ENCODE data around the gene PAX5.
"Not testable (repeated sequence)": the region's sequence is repeated elsewhere in the genome, so short reads cannot be mapped to it uniquely, and the experiment has no call there.

PAX5 gene

DNA sequence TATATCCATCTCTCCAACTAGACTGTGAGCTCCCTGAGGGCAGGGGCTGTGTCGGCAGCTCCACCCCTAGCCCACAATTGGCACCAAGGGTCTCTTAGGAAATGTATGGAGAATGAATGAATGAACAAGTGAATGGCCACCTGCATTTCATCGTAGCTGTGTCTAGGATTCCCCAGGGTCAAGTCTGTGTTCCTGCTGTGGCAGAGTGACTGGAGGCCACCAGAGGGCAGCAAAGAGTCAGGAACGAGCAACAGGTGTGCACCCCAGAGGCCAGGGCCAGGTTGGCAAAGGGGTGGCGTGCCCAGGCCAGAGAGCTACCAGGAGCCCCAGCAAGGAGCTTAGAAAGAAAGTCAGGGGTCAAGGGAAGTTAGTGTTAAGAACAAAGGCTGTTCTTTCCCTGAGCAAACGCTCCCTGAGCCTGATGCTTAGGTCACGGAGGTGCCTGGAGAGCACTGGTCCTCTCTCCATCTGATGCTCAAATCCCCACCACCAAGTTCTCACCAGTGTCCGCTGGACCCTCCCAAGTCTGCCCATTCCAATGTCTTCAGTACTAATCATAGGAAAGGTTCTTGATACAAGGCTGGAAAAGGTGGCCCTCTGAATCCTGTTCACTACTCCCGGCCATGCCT lies 160.7 kb downstream of the PAX5 start:
- Histone ChIP-seq H3K4me1 (ENCODE audit: control insufficient read depth, insufficient read depth, low read length, poor library complexity, severe bottlenecking) (no peaks in the 10 kb centered on the region), H3K36me3 (ENCODE audit: control insufficient read depth, insufficient read depth, low read length) (no peaks in the 10 kb centered on the region), H3K9me3 (ENCODE audit: control insufficient read depth, low read length) (no peaks in the 10 kb centered on the region), H3K27me3 (replicated peaks; ENCODE audit: control insufficient read depth, insufficient read depth, low read length, poor library complexity, severe bottlenecking) (no peaks in the 10 kb centered on the region), H3K4me3 (ENCODE audit: insufficient read depth, low read depth, low read length, poor library complexity, severe bottlenecking) (no peak overlapping the region), H3K27ac (ENCODE audit: insufficient read depth, low read length, poor library complexity, severe bottlenecking) (no peak overlapping the region)
- peak; percentile 25 to 56 (median 30) for DNase-seq

DNA sequence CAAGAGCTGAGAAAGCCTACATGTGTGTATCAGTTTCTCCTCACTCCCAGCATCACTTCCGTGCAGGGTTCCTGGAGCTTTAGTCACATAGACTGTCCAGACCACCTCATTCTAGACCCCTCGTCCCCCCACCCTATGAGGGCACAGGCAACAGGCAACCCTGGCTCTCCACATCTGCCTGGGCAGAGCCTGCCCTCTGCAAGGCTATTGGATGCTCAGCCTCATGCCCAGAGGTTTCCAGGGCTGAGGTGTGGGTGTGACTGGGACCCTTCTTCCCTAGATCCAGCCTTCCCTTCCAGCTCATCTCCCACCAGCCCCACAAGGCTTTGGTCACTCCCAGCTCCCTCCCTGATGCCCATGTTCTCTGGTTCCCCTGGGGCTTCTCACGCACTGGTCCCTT lies 161.4 kb downstream of the PAX5 start:
- no peaks in the 10 kb centered on the region for H3K36me3 ChIP-seq (ENCODE audit: control insufficient read depth, insufficient read depth, low read length)
- no peak for DNase-seq
- no peak overlapping the region for H3K4me3 ChIP-seq (ENCODE audit: insufficient read depth, low read depth, low read length, poor library complexity, severe bottlenecking)
- H3K9me3 ChIP-seq (ENCODE audit: control insufficient read depth, low read length): no peaks in the 10 kb centered on the region
- H3K27me3 ChIP-seq (replicated peaks; ENCODE audit: control insufficient read depth, insufficient read depth, low read length, poor library complexity, severe bottlenecking): no peaks in the 10 kb centered on the region
- no peak overlapping the region for H3K27ac ChIP-seq (ENCODE audit: insufficient read depth, low read length, poor library complexity, severe bottlenecking)
- H3K4me1 ChIP-seq (ENCODE audit: control insufficient read depth, insufficient read depth, low read length, poor library complexity, severe bottlenecking): no peaks in the 10 kb centered on the region

DNA sequence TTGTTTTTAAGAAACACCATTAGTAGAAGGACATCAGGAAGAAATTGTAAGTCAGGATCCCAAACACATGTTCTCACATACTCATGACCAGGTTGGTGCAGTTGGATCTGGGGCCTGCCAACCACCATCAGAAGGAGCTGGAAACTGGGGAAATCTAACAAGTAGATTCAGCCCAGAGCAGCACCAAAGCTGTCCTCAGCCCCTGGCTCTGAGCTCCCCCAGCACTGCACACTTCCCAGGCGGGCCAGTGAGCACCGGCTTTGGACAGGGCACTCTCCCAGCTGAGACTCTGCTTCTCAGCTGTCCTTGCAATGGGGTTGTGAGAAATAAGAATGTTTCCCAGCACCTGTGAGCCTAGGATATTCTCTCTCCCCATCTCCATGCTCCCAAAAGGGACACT lies 162.5 kb downstream of the PAX5 start:
- Histone ChIP-seq H3K27me3 (replicated peaks; ENCODE audit: control insufficient read depth, insufficient read depth, low read length, poor library complexity, severe bottlenecking) (no peaks in the 10 kb centered on the region), H3K9me3 (ENCODE audit: control insufficient read depth, low read length) (no peaks in the 10 kb centered on the region), H3K27ac (ENCODE audit: insufficient read depth, low read length, poor library complexity, severe bottlenecking) (no peak overlapping the region), H3K36me3 (ENCODE audit: control insufficient read depth, insufficient read depth, low read length) (no peaks in the 10 kb centered on the region), H3K4me3 (ENCODE audit: insufficient read depth, low read depth, low read length, poor library complexity, severe bottlenecking) (no peak overlapping the region), H3K4me1 (ENCODE audit: control insufficient read depth, insufficient read depth, low read length, poor library complexity, severe bottlenecking) (no peaks in the 10 kb centered on the region)
- no peak for DNase-seq

DNA sequence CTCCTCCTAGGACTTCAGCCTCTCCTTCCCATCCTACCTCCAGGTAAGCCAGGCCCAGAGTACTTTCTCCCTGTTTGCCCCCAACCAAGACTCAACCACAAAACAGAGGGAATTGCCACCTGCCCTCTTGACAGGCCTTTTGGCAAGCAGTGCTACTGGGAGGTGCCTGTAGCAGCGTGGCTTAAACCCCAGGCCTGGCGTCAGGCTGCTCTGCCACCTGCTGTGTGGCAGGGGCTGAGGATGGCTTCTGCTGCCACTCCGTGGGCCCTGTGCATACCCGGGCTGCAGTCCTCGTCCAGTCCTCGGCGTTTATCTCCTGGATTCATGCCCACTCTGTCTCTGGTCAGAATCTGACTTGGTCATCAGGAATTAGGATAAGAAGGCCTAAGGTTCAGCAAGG lies 163.1 kb downstream of the PAX5 start:
- Histone ChIP-seq H3K36me3 (ENCODE audit: control insufficient read depth, insufficient read depth, low read length) (no peaks in the 10 kb centered on the region), H3K27me3 (replicated peaks; ENCODE audit: control insufficient read depth, insufficient read depth, low read length, poor library complexity, severe bottlenecking) (no peaks in the 10 kb centered on the region), H3K27ac (ENCODE audit: insufficient read depth, low read length, poor library complexity, severe bottlenecking) (no peak overlapping the region), H3K4me1 (ENCODE audit: control insufficient read depth, insufficient read depth, low read length, poor library complexity, severe bottlenecking) (no peaks in the 10 kb centered on the region), H3K4me3 (ENCODE audit: insufficient read depth, low read depth, low read length, poor library complexity, severe bottlenecking) (no peak overlapping the region), H3K9me3 (ENCODE audit: control insufficient read depth, low read length) (no peaks in the 10 kb centered on the region)
- no peak for DNase-seq

DNA sequence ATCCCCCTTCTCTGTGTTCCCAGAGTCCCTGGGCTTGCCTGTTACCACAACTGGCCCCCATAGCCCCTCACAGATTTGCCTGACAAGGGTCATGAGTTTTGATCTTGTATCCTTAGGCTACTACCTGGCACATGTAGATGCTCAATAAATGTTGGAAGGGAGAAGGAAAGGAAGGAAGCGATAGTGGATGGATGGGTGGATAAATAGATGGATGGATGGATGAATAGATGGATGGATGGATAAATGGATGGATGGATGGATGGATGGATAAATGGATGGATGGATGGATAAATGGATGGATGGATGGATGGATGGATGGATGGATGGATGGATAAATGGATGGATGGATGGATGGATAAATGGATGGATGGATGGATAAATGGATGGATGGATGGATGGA lies 164.5 kb downstream of the PAX5 start:
- H3K27me3 ChIP-seq (replicated peaks; ENCODE audit: control insufficient read depth, insufficient read depth, low read length, poor library complexity, severe bottlenecking); H3K36me3 ChIP-seq (ENCODE audit: control insufficient read depth, insufficient read depth, low read length); DNase-seq; H3K9me3 ChIP-seq (ENCODE audit: control insufficient read depth, low read length); H3K27ac ChIP-seq (ENCODE audit: insufficient read depth, low read length, poor library complexity, severe bottlenecking); H3K4me1 ChIP-seq (ENCODE audit: control insufficient read depth, insufficient read depth, low read length, poor library complexity, severe bottlenecking); H3K4me3 ChIP-seq (ENCODE audit: insufficient read depth, low read depth, low read length, poor library complexity, severe bottlenecking): not testable (repeated sequence)

DNA sequence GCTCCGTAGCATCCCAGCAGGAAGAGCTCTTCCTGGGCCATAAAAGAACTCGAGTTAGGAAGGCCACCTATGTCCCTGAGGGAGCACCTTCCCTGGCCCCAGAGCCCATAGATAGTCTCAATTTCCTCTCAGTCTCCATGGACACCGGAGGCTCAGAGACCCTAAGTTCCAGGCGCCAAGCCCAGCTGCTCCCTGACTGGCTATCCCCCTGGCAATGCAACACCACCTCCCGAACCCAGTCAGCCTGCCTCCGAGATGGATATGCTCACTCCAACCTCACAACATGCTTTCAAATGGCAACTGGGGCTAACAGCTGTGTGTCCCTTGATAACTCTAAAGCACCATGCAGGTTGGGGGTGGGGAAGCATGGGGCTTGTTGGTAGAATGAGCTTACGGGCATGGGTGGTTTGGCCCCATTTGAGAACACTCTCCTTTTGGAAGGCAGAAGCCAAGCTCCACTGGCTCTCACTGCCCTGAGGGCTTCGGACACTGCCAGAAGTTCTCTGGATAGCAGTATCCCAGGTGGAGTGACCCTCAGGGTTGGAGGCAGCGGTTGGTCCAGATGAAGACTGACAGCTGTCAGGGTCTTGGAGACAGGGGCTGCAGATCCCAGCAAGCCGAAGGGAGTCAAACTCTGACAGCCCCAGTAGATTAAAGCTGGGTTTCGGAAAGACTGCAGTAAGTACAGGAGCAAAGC lies 165.3 kb downstream of the PAX5 start:
- no peak overlapping the region for H3K4me3 ChIP-seq (ENCODE audit: insufficient read depth, low read depth, low read length, poor library complexity, severe bottlenecking)
- H3K27ac ChIP-seq (ENCODE audit: insufficient read depth, low read length, poor library complexity, severe bottlenecking): no peak overlapping the region
- H3K36me3 ChIP-seq (ENCODE audit: control insufficient read depth, insufficient read depth, low read length): no peaks in the 10 kb centered on the region
- H3K4me1 ChIP-seq (ENCODE audit: control insufficient read depth, insufficient read depth, low read length, poor library complexity, severe bottlenecking): no peaks in the 10 kb centered on the region
- H3K9me3 ChIP-seq (ENCODE audit: control insufficient read depth, low read length): no peaks in the 10 kb centered on the region
- H3K27me3 ChIP-seq (replicated peaks; ENCODE audit: control insufficient read depth, insufficient read depth, low read length, poor library complexity, severe bottlenecking): no peaks in the 10 kb centered on the region
- DNase-seq: no peak

DNA sequence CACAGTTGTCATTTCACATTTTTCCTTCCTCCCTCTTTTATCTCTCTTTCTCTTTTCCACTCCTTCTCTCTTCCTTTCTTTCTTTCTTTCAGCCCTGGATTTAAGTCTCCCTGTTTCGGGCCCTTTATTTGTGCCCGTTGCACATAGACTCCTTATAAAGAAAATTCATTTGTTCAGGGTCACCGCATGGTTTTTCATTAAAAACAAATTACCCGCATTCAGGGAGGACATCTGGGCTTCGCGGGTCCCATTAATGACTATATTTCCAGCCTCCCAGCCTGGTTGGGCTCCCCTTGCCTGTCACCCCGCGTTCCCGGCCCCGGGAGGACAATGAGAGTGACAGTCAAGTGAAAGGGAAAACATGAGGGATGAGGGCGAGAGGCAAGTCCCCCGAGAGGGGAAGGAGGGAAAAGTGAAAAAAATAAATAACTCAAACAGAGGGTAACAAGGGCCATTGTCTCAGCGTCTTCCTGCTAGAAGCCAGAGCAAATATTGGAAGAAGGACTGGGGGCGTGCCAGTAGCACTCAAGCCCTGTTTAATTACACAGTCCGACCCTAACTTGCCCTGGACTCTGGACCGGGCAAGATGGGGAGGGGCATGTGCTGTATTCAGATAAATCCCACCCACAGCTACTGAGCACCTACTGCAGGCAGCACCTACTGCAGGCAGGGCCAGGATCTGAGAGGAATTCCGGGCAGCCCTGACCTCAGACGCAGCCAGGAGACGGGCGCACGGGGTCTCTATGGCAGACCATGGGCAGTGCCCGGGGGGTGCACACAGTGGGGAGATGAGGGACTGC lies 166.2 kb downstream of the PAX5 start:
- Histone ChIP-seq H3K9me3 (ENCODE audit: control insufficient read depth, low read length) (no peaks in the 10 kb centered on the region), H3K27ac (ENCODE audit: insufficient read depth, low read length, poor library complexity, severe bottlenecking) (no peak overlapping the region), H3K27me3 (replicated peaks; ENCODE audit: control insufficient read depth, insufficient read depth, low read length, poor library complexity, severe bottlenecking) (no peaks in the 10 kb centered on the region), H3K4me1 (ENCODE audit: control insufficient read depth, insufficient read depth, low read length, poor library complexity, severe bottlenecking) (no peaks in the 10 kb centered on the region), H3K4me3 (ENCODE audit: insufficient read depth, low read depth, low read length, poor library complexity, severe bottlenecking) (no peak overlapping the region), H3K36me3 (ENCODE audit: control insufficient read depth, insufficient read depth, low read length) (no peaks in the 10 kb centered on the region)
- no peak for DNase-seq

DNA sequence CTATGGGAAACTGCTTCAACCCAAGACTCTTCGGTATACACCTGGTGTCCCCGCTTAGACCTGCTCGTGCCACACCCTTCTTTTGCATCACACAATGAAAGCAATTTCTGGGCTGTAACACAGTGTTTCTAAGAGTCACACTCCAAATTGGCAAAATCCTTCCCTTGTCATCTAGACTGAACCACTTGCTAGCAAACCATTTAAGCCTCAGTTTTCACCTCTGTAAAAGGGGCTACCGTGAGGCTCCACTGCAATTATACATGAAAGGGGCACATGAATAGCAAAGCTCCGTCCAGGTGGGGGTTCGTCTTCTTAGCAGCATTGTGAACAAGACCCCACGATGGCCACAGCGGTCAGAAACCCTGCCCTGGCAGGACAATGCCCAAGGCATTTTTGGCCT lies 166.8 kb downstream of the PAX5 start:
- no peak for DNase-seq
- H3K27me3 ChIP-seq (replicated peaks; ENCODE audit: control insufficient read depth, insufficient read depth, low read length, poor library complexity, severe bottlenecking): no peaks in the 10 kb centered on the region
- H3K36me3 ChIP-seq (ENCODE audit: control insufficient read depth, insufficient read depth, low read length): no peaks in the 10 kb centered on the region
- no peaks in the 10 kb centered on the region for H3K9me3 ChIP-seq (ENCODE audit: control insufficient read depth, low read length)
- no peaks in the 10 kb centered on the region for H3K4me1 ChIP-seq (ENCODE audit: control insufficient read depth, insufficient read depth, low read length, poor library complexity, severe bottlenecking)
- H3K4me3 ChIP-seq (ENCODE audit: insufficient read depth, low read depth, low read length, poor library complexity, severe bottlenecking): no peak overlapping the region
- H3K27ac ChIP-seq (ENCODE audit: insufficient read depth, low read length, poor library complexity, severe bottlenecking): no peak overlapping the region

DNA sequence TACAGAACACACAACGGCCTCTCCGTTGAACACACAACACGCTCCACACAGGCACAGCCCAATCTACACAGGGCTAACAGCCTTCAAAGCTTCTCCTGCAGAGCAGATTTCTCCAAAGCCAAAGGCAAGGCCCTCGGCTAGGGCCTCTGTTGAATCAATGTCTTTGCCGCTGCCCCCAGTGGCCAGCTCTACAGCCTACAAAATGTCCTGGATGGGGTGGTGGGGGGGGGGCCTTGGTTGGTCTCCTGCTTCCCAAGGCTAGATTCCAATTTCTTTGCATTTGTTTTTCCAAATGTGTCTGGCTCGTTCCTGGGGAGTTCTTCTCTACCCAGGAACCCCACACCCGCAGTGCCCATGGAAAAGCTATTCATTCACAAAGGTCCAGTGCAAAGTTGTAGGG lies 167.2 kb downstream of the PAX5 start:
- Histone ChIP-seq H3K9me3 (ENCODE audit: control insufficient read depth, low read length) (no peaks in the 10 kb centered on the region), H3K36me3 (ENCODE audit: control insufficient read depth, insufficient read depth, low read length) (no peaks in the 10 kb centered on the region), H3K27me3 (replicated peaks; ENCODE audit: control insufficient read depth, insufficient read depth, low read length, poor library complexity, severe bottlenecking) (no peaks in the 10 kb centered on the region), H3K27ac (ENCODE audit: insufficient read depth, low read length, poor library complexity, severe bottlenecking) (no peak overlapping the region), H3K4me3 (ENCODE audit: insufficient read depth, low read depth, low read length, poor library complexity, severe bottlenecking) (no peak overlapping the region), H3K4me1 (ENCODE audit: control insufficient read depth, insufficient read depth, low read length, poor library complexity, severe bottlenecking) (no peaks in the 10 kb centered on the region)
- no peak for DNase-seq

Measured in effector memory CD4-positive, alpha-beta T cell (primary cell).